ENCODE data around the gene RNF224. TPM values are rescaled to one million over a fixed set of nuclear protein-coding genes. Genes with fewer than 3 reads are reported as not detected.
A peak's percentile ranks its signal among the peaks of the same experiment; 100 is the strongest.

Gene RNF224
- polyA plus RNA-seq, 2 of the 4 experiments (the other 2 are of a cell fraction): 0.04 TPM; not detected in 1

- POLR2A ChIA-PET: interaction anchor here (0.9 kb wide), 1 partner anchor 66 kb away, joined by 3 read pairs; no protein-coding TSS in a partner anchor
- Histone ChIP-seq H3K9me3 (no peaks in the 10 kb centered on the region), H3K4me3 (no peak overlapping the region), H3K4me2 (0 out of 3 replicates have a peak overlapping the region, but pooled peaks have one; percentile 3), H3K4me1 (peaks cover 38% of the 10 kb centered on the region), H3K27ac (0 out of 6 replicates have a peak overlapping the region, but pooled peaks of 1 of the 2 experiments have one; percentile 2)
- FAIRE-seq: no peak
- ATAC-seq: no peak
- TF ChIP-seq ZNF302 (CRISPR knock-in tag; IDR thresholded peaks at IDR 0.05) (no peak), CBX8 (IDR thresholded peaks at IDR 0.05) (no peak), RCOR1 (IDR thresholded peaks at IDR 0.05; ENCODE audit: low read depth, low read length) (no peak), RFX5 (IDR thresholded peaks at IDR 0.05) (no peak), CTCF (IDR thresholded peaks at IDR 0.05) (no peak), FOXS1 (CRISPR knock-in tag; IDR thresholded peaks at IDR 0.05) (no peak), HOXA7 (CRISPR knock-in tag; IDR thresholded peaks at IDR 0.05) (no peak), HOXB13 (CRISPR knock-in tag; IDR thresholded peaks at IDR 0.05; ENCODE audit: low read depth) (no peak), POLR2A (IDR thresholded peaks at IDR 0.05; ENCODE audit: low read length) (no peak), HDAC2 (IDR thresholded peaks at IDR 0.05) (no peak), RAD21 (conservative IDR thresholded peaks at IDR 0.05 in 1 of 2, IDR thresholded peaks at IDR 0.05 in 1 of 2) (no peak), HOXB5 (CRISPR knock-in tag; IDR thresholded peaks at IDR 0.05) (no peak), USF2 (IDR thresholded peaks at IDR 0.05) (no peak), SREBF2 (IDR thresholded peaks at IDR 0.05) (no peak), E2F6 (IDR thresholded peaks at IDR 0.05; ENCODE audit: borderline replicate concordance, low read depth) (no peak), ATOH8 (CRISPR knock-in tag; IDR thresholded peaks at IDR 0.05; ENCODE audit: low read depth) (no peak), PBX3 (IDR thresholded peaks at IDR 0.05) (no peak), BHLHE40 (IDR thresholded peaks at IDR 0.05; ENCODE audit: low read depth, low read length) (no peak)
- 66% methylated on average over 16 of the region's 21 CpGs for WGBS (ENCODE audit: missing lambda C conversion rate)
- CTCF ChIA-PET: interaction anchor here (1.2 to 11.5 kb wide), 7 partner anchors 9 to 132 kb away, joined by 3 to 156 read pairs (median 5); partner anchors contain the start of genes LRRC26, RNF224, TMEM210 and TOR4A
- DNase-seq (ENCODE audit: low read depth in 1 of 2, low spot score in 1 of 2): no peak
These were observed 31.6 kb upstream of the RNF224 start for GRCh38 chr9:137195525-137196220.

GRCh38 chr9:137198051-137198901 lies 29.0 kb upstream of the RNF224 start:
- no peak for DNase-seq (ENCODE audit: low read depth in 1 of 2, low spot score in 1 of 2)
- H3K4me3 ChIP-seq: no peak overlapping the region
- 85% methylated on average over 11 of the region's 19 CpGs for WGBS (ENCODE audit: missing lambda C conversion rate)
- no peaks in the 10 kb centered on the region for H3K9me3 ChIP-seq
- FAIRE-seq: no peak
- TF ChIP-seq RNF2 (IDR thresholded peaks at IDR 0.05; ENCODE audit: borderline replicate concordance, low read depth) (no peak), FOSL2 (IDR thresholded peaks at IDR 0.05) (no peak), FOSL2 (CRISPR knock-in tag; IDR thresholded peaks at IDR 0.05) (no peak), KDM5A (IDR thresholded peaks at IDR 0.05) (no peak), ZSCAN20 (CRISPR knock-in tag; IDR thresholded peaks at IDR 0.05) (no peak), MAX (IDR thresholded peaks at IDR 0.05) (no peak), TFCP2L1 (CRISPR knock-in tag; IDR thresholded peaks at IDR 0.05) (no peak), JUNB (IDR thresholded peaks at IDR 0.05) (no peak), CBX8 (IDR thresholded peaks at IDR 0.05) (no peak)
- CTCF ChIA-PET: interaction anchor here (1.0 to 5.3 kb wide), 12 partner anchors 9 to 131 kb away, joined by 3 to 32 read pairs (median 4); partner anchors contain the start of genes ANAPC2, CYSRT1, LRRC26 and RNF224
- H3K27ac ChIP-seq: no peak overlapping the region
- peaks cover 45% of the 10 kb centered on the region for H3K4me1 ChIP-seq
- POLR2A ChIA-PET: interaction anchor here (0.6 to 1.5 kb wide), 2 partner anchors 9 to 655 kb away, joined by 3 to 11 read pairs; partner anchors contain the start of genes ANAPC2 and SSNA1
- ATAC-seq: no peak
- H3K4me2 ChIP-seq: peak overlapping the region; percentile 97; the same call in 2 of the 3 replicates
